AML-193 (cell line): Measurements from ENCODE around the gene SLC44A5.

ENCODE experiments used
- DNase-seq, 2 experiments: peaks; one replicate each; lab custom pipeline; 2025; lab: John Stamatoyannopoulos, UW

SLC44A5 gene

GRCh38 chr1:75174031-75174760 is 436.7 kb downstream of the SLC44A5 start:
- DNase-seq: no peak

GRCh38 chr1:75172556-75172955 is 438.4 kb downstream of the SLC44A5 start:
- DNase-seq: no peak

GRCh38 chr1:75171876-75172275 is 439.0 kb downstream of the SLC44A5 start:
- DNase-seq: no peak

GRCh38 chr1:75170981-75171380 is 439.9 kb downstream of the SLC44A5 start:
- DNase-seq: no peak

GRCh38 chr1:75170011-75170410 is 440.9 kb downstream of the SLC44A5 start:
- no peak for DNase-seq

- no peak for DNase-seq
Measured at GRCh38 chr1:75166821-75167220, 444.1 kb downstream of the SLC44A5 start.

GRCh38 chr1:75165264-75165663 is 445.6 kb downstream of the SLC44A5 start:
- DNase-seq: no peak

- no peak for DNase-seq
Measured at GRCh38 chr1:75159154-75159553, 451.8 kb downstream of the SLC44A5 start.
